Stimulated activated CD8-positive, alpha-beta memory T cell treated with anti-CD3 and anti-CD28 coated beads, Interleukin-7, amount 100 ng/mL, for 1 hour (primary cell): ENCODE results near the gene TAF11L2.
"Not testable (repeated sequence)": the region's sequence is repeated elsewhere in the genome, so short reads cannot be mapped to it uniquely, and the experiment has no call there.

Experiments
- DNase-seq, 2 donors: peaks; one replicate each; pipeline ENCODE4 v3.0.0-alpha.2; 2020; ENCODE audit warnings: low read depth in 2 of 2

TAF11L2 gene

DNA sequence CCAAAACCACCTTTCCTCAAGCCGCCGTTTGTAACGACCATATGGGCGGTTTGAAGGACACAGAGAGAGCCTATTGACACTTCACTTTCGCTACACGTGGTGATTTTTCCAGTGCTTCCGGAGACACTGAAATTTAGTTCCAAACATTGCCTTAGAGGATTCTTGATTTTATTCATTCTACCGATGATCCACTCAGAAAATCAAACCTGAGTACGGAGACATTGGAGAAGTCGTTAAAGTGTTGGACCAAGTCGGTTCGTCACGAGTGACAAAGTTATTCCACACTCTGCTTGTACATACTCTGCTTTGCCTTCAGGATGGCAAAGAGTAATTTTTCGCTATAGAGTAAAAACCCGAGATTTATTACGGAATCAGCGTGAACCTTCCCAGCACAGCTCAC lies 28.5 kb downstream of the TAF11L2 start:
- DNase-seq, result not testable (repeated sequence)

DNA sequence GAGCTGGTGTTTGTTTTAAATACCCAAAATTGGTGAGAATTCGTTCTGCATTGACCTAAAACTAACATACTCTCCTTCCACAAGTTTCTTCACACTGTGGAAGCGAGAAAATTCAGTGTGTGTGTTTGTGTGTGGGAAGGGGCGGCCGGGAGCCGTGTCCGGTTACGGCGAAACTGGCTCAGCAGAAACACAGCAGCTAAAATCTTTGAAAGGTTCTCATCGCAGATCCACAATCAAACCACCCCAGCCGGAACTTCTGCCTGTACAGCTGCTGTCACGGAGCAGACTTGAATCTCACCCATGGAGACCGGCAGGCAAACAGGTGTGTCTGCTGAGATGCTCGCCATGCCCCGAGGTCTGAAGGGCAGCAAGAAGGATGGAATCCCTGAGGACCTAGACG lies 30.3 kb downstream of the TAF11L2 start, which contains the start of gene TAF11L6:
Gene TAF11L6, plus strand, starts transcription at position 301 of the 400 bp plus-strand sequence.
- DNase-seq, result not testable (repeated sequence)
